Stimulated activated memory B cell treated with anti-CD40 and anti-IgM and Interleukin-4, amounts not matched to agents 10 μg/mL and 1 μg/mL and 100 μg/mL, for 72 hours (primary cell): Measurements from ENCODE around the gene ANP32A.
A peak's percentile ranks its signal among the peaks of the same experiment; 100 is the strongest.

Experiments
- ATAC-seq: fragments of 150-1000 bp; cut with Tn5 transposase; 2 replicates; pipeline ENCODE4 v1.10.0; 2021
- H3K27ac Mint-ChIP-seq: one replicate; pipeline ENCODE4 v1.8.0; 2022; ENCODE audit warnings: mild to moderate bottlenecking, mixed read lengths
- H3K27me3 Mint-ChIP-seq: one replicate; pipeline ENCODE4 v1.8.0; 2022; ENCODE audit warnings: mixed read lengths
- H3K36me3 Mint-ChIP-seq: one replicate; pipeline ENCODE4 v1.8.0; 2022; ENCODE audit warnings: mixed read lengths
- H3K4me1 Mint-ChIP-seq: one replicate; pipeline ENCODE4 v1.8.0; 2022; ENCODE audit warnings: mixed read lengths
- H3K4me3 Mint-ChIP-seq: one replicate; pipeline ENCODE4 v1.8.0; 2022; ENCODE audit warnings: mild to moderate bottlenecking, moderate library complexity, mixed read lengths
- H3K9me3 Mint-ChIP-seq: one replicate; pipeline ENCODE4 v1.8.0; 2022; ENCODE audit warnings: mixed read lengths

ANP32A gene

GRCh38 chr15:68795298-68795848 is 25.3 kb downstream of the ANP32A start:
- no peaks in the 10 kb centered on the region for H3K9me3 Mint-ChIP-seq
- H3K36me3 Mint-ChIP-seq: peaks cover 21% of the 10 kb centered on the region
- H3K27ac Mint-ChIP-seq: peak overlapping the region; percentile 79
- H3K4me3 Mint-ChIP-seq: peak overlapping the region; percentile 61
- peak; percentile 87 for ATAC-seq
- peaks cover 98% of the 10 kb centered on the region for H3K4me1 Mint-ChIP-seq
- H3K27me3 Mint-ChIP-seq: no peaks in the 10 kb centered on the region

- Mint-ChIP-seq H3K4me3 (peak overlapping the region; percentile 61), H3K36me3 (peaks cover 21% of the 10 kb centered on the region), H3K9me3 (no peaks in the 10 kb centered on the region), H3K4me1 (peaks cover 98% of the 10 kb centered on the region), H3K27me3 (no peaks in the 10 kb centered on the region), H3K27ac (peak overlapping the region; percentile 79)
- peak; percentile 28 for ATAC-seq
Observed at GRCh38 chr15:68794863-68795262, 25.8 kb downstream of the ANP32A start.

- Mint-ChIP-seq H3K9me3 (no peaks in the 10 kb centered on the region), H3K4me3 (peak overlapping the region; percentile 61), H3K27me3 (no peaks in the 10 kb centered on the region), H3K36me3 (peaks cover 16% of the 10 kb centered on the region), H3K27ac (peak overlapping the region; percentile 79), H3K4me1 (peaks cover 98% of the 10 kb centered on the region)
- ATAC-seq: no peak
Observed at GRCh38 chr15:68794307-68794706, 26.4 kb downstream of the ANP32A start.

- peaks cover 10% of the 10 kb centered on the region for H3K36me3 Mint-ChIP-seq
- no peak for ATAC-seq
- no peak overlapping the region for H3K27ac Mint-ChIP-seq
- no peaks in the 10 kb centered on the region for H3K9me3 Mint-ChIP-seq
- H3K4me1 Mint-ChIP-seq: peaks cover 97% of the 10 kb centered on the region
- no peak overlapping the region for H3K4me3 Mint-ChIP-seq
- no peaks in the 10 kb centered on the region for H3K27me3 Mint-ChIP-seq
Observed at GRCh38 chr15:68793776-68794175, 26.9 kb downstream of the ANP32A start.

- Mint-ChIP-seq H3K27me3 (no peaks in the 10 kb centered on the region), H3K9me3 (no peaks in the 10 kb centered on the region), H3K27ac (peak overlapping the region; percentile 83), H3K36me3 (peaks cover 10% of the 10 kb centered on the region), H3K4me1 (peaks cover 90% of the 10 kb centered on the region), H3K4me3 (no peak overlapping the region)
- ATAC-seq: no peak
Observed at GRCh38 chr15:68792901-68793766, 27.6 kb downstream of the ANP32A start.

- Mint-ChIP-seq H3K27ac (peak overlapping the region; percentile 83), H3K27me3 (no peaks in the 10 kb centered on the region), H3K36me3 (peaks cover 10% of the 10 kb centered on the region), H3K4me1 (peaks cover 75% of the 10 kb centered on the region), H3K4me3 (peak overlapping the region; percentile 49), H3K9me3 (no peaks in the 10 kb centered on the region)
- peak; percentile 88 for ATAC-seq
Observed at GRCh38 chr15:68791431-68792283, 29.0 kb downstream of the ANP32A start.

- Mint-ChIP-seq H3K4me3 (no peak overlapping the region), H3K4me1 (peaks cover 68% of the 10 kb centered on the region), H3K9me3 (no peaks in the 10 kb centered on the region), H3K27me3 (no peaks in the 10 kb centered on the region), H3K27ac (peak overlapping the region; percentile 83), H3K36me3 (peaks cover 10% of the 10 kb centered on the region)
- ATAC-seq: no peak
Observed at GRCh38 chr15:68790910-68791309, 29.8 kb downstream of the ANP32A start.

GRCh38 chr15:68790242-68790575 is 30.5 kb downstream of the ANP32A start:
- Mint-ChIP-seq H3K27ac (peak overlapping the region; percentile 83), H3K4me3 (no peak overlapping the region), H3K27me3 (no peaks in the 10 kb centered on the region), H3K9me3 (no peaks in the 10 kb centered on the region), H3K4me1 (peaks cover 61% of the 10 kb centered on the region), H3K36me3 (peaks cover 10% of the 10 kb centered on the region)
- no peak for ATAC-seq

GRCh38 chr15:68789534-68790241 is 31.0 kb downstream of the ANP32A start:
- Mint-ChIP-seq H3K4me1 (peaks cover 56% of the 10 kb centered on the region), H3K27me3 (no peaks in the 10 kb centered on the region), H3K36me3 (peaks cover 10% of the 10 kb centered on the region), H3K4me3 (no peak overlapping the region), H3K27ac (peak overlapping the region; percentile 83), H3K9me3 (no peaks in the 10 kb centered on the region)
- ATAC-seq: no peak

GRCh38 chr15:68789091-68789490 is 31.6 kb downstream of the ANP32A start:
- H3K9me3 Mint-ChIP-seq: no peaks in the 10 kb centered on the region
- ATAC-seq: no peak
- H3K4me1 Mint-ChIP-seq: peaks cover 50% of the 10 kb centered on the region
- no peaks in the 10 kb centered on the region for H3K27me3 Mint-ChIP-seq
- H3K27ac Mint-ChIP-seq: peak overlapping the region; percentile 83
- H3K4me3 Mint-ChIP-seq: no peak overlapping the region
- H3K36me3 Mint-ChIP-seq: peaks cover 10% of the 10 kb centered on the region

GRCh38 chr15:68788264-68788624 is 32.5 kb downstream of the ANP32A start:
- H3K36me3 Mint-ChIP-seq: peaks cover 7% of the 10 kb centered on the region
- ATAC-seq: no peak
- H3K27ac Mint-ChIP-seq: peak overlapping the region; percentile 30
- peaks cover 49% of the 10 kb centered on the region for H3K4me1 Mint-ChIP-seq
- no peaks in the 10 kb centered on the region for H3K9me3 Mint-ChIP-seq
- no peak overlapping the region for H3K4me3 Mint-ChIP-seq
- no peaks in the 10 kb centered on the region for H3K27me3 Mint-ChIP-seq

GRCh38 chr15:68787609-68788263 is 33.0 kb downstream of the ANP32A start:
- no peaks in the 10 kb centered on the region for H3K9me3 Mint-ChIP-seq
- peaks cover 49% of the 10 kb centered on the region for H3K4me1 Mint-ChIP-seq
- ATAC-seq: no peak
- H3K36me3 Mint-ChIP-seq: peaks cover 6% of the 10 kb centered on the region
- no peak overlapping the region for H3K4me3 Mint-ChIP-seq
- no peaks in the 10 kb centered on the region for H3K27me3 Mint-ChIP-seq
- peak overlapping the region; percentile 30 for H3K27ac Mint-ChIP-seq

- Mint-ChIP-seq H3K27ac (no peak overlapping the region), H3K4me1 (peaks cover 41% of the 10 kb centered on the region), H3K36me3 (peaks cover 7% of the 10 kb centered on the region), H3K4me3 (no peak overlapping the region), H3K9me3 (no peaks in the 10 kb centered on the region), H3K27me3 (no peaks in the 10 kb centered on the region)
- ATAC-seq: no peak
Observed at GRCh38 chr15:68786753-68787152, 33.9 kb downstream of the ANP32A start.

GRCh38 chr15:68785541-68785940 is 35.2 kb downstream of the ANP32A start:
- H3K36me3 Mint-ChIP-seq: peaks cover 11% of the 10 kb centered on the region
- peaks cover 28% of the 10 kb centered on the region for H3K4me1 Mint-ChIP-seq
- no peak overlapping the region for H3K4me3 Mint-ChIP-seq
- no peaks in the 10 kb centered on the region for H3K27me3 Mint-ChIP-seq
- ATAC-seq: no peak
- H3K9me3 Mint-ChIP-seq: no peaks in the 10 kb centered on the region
- H3K27ac Mint-ChIP-seq: no peak overlapping the region
